ENCODE results near the gene ZNF853. TPM values are rescaled to one million over a fixed set of nuclear protein-coding genes. Genes with fewer than 3 reads are reported as not detected.
"Not testable (repeated sequence)": the region's sequence is repeated elsewhere in the genome, so short reads cannot be mapped to it uniquely, and the experiment has no call there.

The ZNF853 gene
- total RNA-seq, 1 experiment from 2014 or later = 0.08 TPM

GRCh38 chr7:6655636-6656385, 40.4 kb downstream of the ZNF853 start:
- H3K4me1 ChIP-seq (replicated peaks) = no peaks in the 10 kb centered on the region
- H3K4me3 ChIP-seq = no peak overlapping the region
- H3K36me3 ChIP-seq = peaks cover 43% of the 10 kb centered on the region
- peaks cover 12% of the 10 kb centered on the region for H3K9me3 ChIP-seq (replicated peaks)
- no peaks in the 10 kb centered on the region for H3K27me3 ChIP-seq (replicated peaks)
- DNase-seq (ENCODE audit: low read depth in 1 of 2, low spot score in 2 of 2) = no peak
- no peak overlapping the region for H3K27ac ChIP-seq

DNA sequence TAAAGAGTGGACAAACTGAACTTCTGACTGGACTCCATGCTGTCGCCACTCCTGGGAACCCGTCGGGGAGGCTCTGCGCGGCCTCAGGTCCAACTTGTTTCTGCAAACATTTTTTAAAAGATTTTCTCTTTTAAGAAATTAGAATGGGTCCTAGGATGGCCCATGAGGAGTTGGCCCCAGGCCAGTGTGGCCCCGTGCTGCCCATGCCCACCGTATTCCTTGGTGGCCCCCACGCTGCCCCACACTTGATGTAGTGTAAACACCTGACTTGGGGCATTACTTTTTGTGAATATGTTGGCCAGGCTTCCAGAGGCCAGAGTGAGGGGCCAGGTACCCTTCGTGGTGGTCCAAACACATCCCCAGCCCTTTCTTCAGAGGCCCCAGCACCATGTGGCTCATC, 41.0 kb downstream of the ZNF853 start:
- H3K27me3 ChIP-seq (replicated peaks) = no peaks in the 10 kb centered on the region
- H3K4me1 ChIP-seq (replicated peaks) = no peaks in the 10 kb centered on the region
- DNase-seq (ENCODE audit: low read depth in 1 of 2, low spot score in 2 of 2) = no peak
- peaks cover 38% of the 10 kb centered on the region for H3K36me3 ChIP-seq
- no peak overlapping the region for H3K4me3 ChIP-seq
- peaks cover 12% of the 10 kb centered on the region for H3K9me3 ChIP-seq (replicated peaks)
- H3K27ac ChIP-seq = no peak overlapping the region

GRCh38 chr7:6658618-6659345, 43.4 kb downstream of the ZNF853 start:
- Histone ChIP-seq H3K27me3 (replicated peaks) (no peaks in the 10 kb centered on the region), H3K4me3 (no peak overlapping the region), H3K36me3 (peaks cover 17% of the 10 kb centered on the region), H3K27ac (no peak overlapping the region), H3K4me1 (replicated peaks) (no peaks in the 10 kb centered on the region), H3K9me3 (replicated peaks) (peaks cover 3% of the 10 kb centered on the region)
- no peak for DNase-seq (ENCODE audit: low read depth in 1 of 2, low spot score in 2 of 2)

DNA sequence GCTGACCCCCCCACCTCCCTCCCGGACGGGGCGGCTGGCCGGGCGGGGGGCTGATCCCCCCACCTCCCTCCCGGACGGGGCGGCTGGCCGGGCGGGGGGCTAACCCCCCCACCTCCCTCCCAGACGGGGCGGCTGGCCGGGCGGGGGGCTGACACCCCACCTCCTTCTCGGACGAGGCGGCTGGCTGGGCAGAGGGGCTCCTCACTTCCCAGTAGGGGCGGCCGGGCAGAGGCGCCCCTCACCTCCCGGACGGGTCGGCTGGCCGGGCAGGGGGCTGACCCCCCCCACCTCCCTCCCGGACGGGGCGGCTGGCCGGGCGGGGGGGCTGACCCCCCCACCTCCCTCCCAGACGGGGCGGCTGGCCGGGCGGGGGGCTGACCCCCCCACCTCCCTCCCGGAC, 55.4 kb downstream of the ZNF853 start:
- H3K4me1 ChIP-seq (replicated peaks); H3K27ac ChIP-seq; H3K36me3 ChIP-seq; H3K4me3 ChIP-seq; DNase-seq (ENCODE audit: low read depth in 1 of 2, low spot score in 2 of 2); H3K27me3 ChIP-seq (replicated peaks): not testable (repeated sequence)
- H3K9me3 ChIP-seq (replicated peaks) = peaks cover 24% of the 10 kb centered on the region

Other genes with a start within 250 kb of the ZNF853 start
- 76.4 and 77.8 TPM in 2 replicates for gene RAC1, start 241.1 kb upstream of the ZNF853 start, total RNA-seq (2014; rRNA removed; shearing (Covaris generic))
- gene DAGLB, start 167.7 kb upstream of the ZNF853 start, total RNA-seq (2014; rRNA removed; shearing (Covaris generic)) = 21.6 and 23.4 TPM in 2 replicates
- 200 and 294 TPM in 2 replicates for gene KDELR2, start 131.5 kb upstream of the ZNF853 start, total RNA-seq (2014; rRNA removed; shearing (Covaris generic))
- gene GRID2IP, start 64.1 kb upstream of the ZNF853 start, total RNA-seq (2014; rRNA removed; shearing (Covaris generic)) = not detected in 2 replicates
- 37.0 and 45.3 TPM in 2 replicates for gene ZDHHC4, start 38.2 kb upstream of the ZNF853 start, total RNA-seq (2014; rRNA removed; shearing (Covaris generic))
- gene INTS15, start 25.6 kb upstream of the ZNF853 start, total RNA-seq (2014; rRNA removed; shearing (Covaris generic)) = 15.6 and 21.1 TPM in 2 replicates
- gene ZNF316, start 21.7 kb downstream of the ZNF853 start, total RNA-seq (2014; rRNA removed; shearing (Covaris generic)) = 11.6 and 13.8 TPM in 2 replicates
- 17.4 and 18.9 TPM in 2 replicates for gene ZNF12, start 91.3 kb downstream of the ZNF853 start, total RNA-seq (2014; rRNA removed; shearing (Covaris generic))
- gene RSPH10B2, start 138.5 kb downstream of the ZNF853 start, total RNA-seq (2014; rRNA removed; shearing (Covaris generic)) = not detected in 2 replicates
- gene CCZ1B, start 210.7 kb downstream of the ZNF853 start, total RNA-seq (2014; rRNA removed; shearing (Covaris generic)) = 34.1 and 44.0 TPM in 2 replicates

Measured in SJSA1 (cell line).